Fibroblast of lung (primary cell): ENCODE data around the gene SNAP23. TPM values are rescaled to one million over a fixed set of nuclear protein-coding genes. Genes with fewer than 3 reads are reported as not detected.

Experiments
- DNase-seq, 2 donors: peaks; one replicate each; pipeline versions ENCODE4 v3.0.0 to v3.0.0-alpha.2; 2010; ENCODE audit warnings: low read depth in 2 of 2
- H2AFZ ChIP-seq: 2 replicates; pipeline ENCODE4 v1.5.1; 2012; ENCODE audit warnings: low read length, control low read depth, inconsistent platforms
- H3K27ac ChIP-seq: 2 replicates; pipeline ENCODE4 v1.5.1; 2011; ENCODE audit warnings: low read length, control low read depth; ENCODE audit not compliant: insufficient read depth
- H3K27me3 ChIP-seq: 2 replicates; pipeline ENCODE4 v1.5.1; 2011; ENCODE audit warnings: mild to moderate bottlenecking, low read length; ENCODE audit not compliant: control insufficient read depth, insufficient read depth
- H3K36me3 ChIP-seq: 2 replicates; pipeline ENCODE4 v1.5.1; 2011; ENCODE audit warnings: low read length; ENCODE audit not compliant: control insufficient read depth, insufficient read depth
- H3K4me1 ChIP-seq: 2 replicates; pipeline ENCODE4 v1.5.1; 2011; ENCODE audit warnings: low read length; ENCODE audit not compliant: control insufficient read depth, insufficient read depth; ENCODE audit errors: extremely low read depth
- H3K4me2 ChIP-seq: 2 replicates; pipeline ENCODE4 v1.5.1; 2011; ENCODE audit warnings: low read length, control low read depth; ENCODE audit not compliant: insufficient read depth; ENCODE audit errors: extremely low read depth
- H3K4me3 ChIP-seq, 4 experiments: fragments of 200-600 bp in 1 of 4; sonication (generic) in 1 of 4; replicated peaks in 1 of 4; 2 replicates each; pipeline ENCODE4 v1.5.1; 2011 to 2016; ENCODE audit warnings: low read length in 4 of 4, low read depth in 3 of 4, mild to moderate bottlenecking in 3 of 4, control low read depth in 2 of 4, inconsistent platforms in 1 of 4, mixed read lengths in 1 of 4; ENCODE audit not compliant: insufficient read depth in 1 of 4; ENCODE audit errors: control extremely low read depth in 1 of 4
- H3K79me2 ChIP-seq: 2 replicates; pipeline ENCODE4 v1.5.1; 2012; ENCODE audit warnings: mild to moderate bottlenecking, low read length, inconsistent platforms; ENCODE audit not compliant: control insufficient read depth, insufficient read depth
- H3K9ac ChIP-seq: 2 replicates; pipeline ENCODE4 v1.5.1; 2011; ENCODE audit warnings: mild to moderate bottlenecking, low read length, control low read depth; ENCODE audit not compliant: insufficient read depth
- H3K9me3 ChIP-seq: 2 replicates; pipeline ENCODE4 v1.5.1; 2012; ENCODE audit warnings: low read depth, low read length; ENCODE audit not compliant: control insufficient read depth, insufficient read depth
- H4K20me1 ChIP-seq: 2 replicates; pipeline ENCODE4 v1.5.1; 2011; ENCODE audit warnings: low read length; ENCODE audit not compliant: control insufficient read depth, insufficient read depth; ENCODE audit errors: extremely low read depth
- EZH2 ChIP-seq: IDR thresholded peaks from 2 replicates; pipeline ENCODE4 v1.5.1; 2012; ENCODE audit warnings: low read length, control low read depth, mild to moderate bottlenecking; ENCODE audit errors: missing control alignments
- polyA minus RNA-seq: library from RNA; depleted of rRNA, polyadenylated mRNA; stranded (reverse); fragments of >200 nt; gene quantifications from 2 replicates; pipeline ENCODE4 v1.2.3, GENCODE V29; 2011; ENCODE audit warnings: low replicate concordance
- polyA plus RNA-seq, 2 donors: library from polyadenylated mRNA; depleted of rRNA in 1 of 2; stranded (reverse) in 1 of 2; unstranded in 1 of 2; fragments of >200 nt; gene quantifications; 2 replicates each; pipeline ENCODE4 v1.2.1, GENCODE V29; 2011 to 2012; ENCODE audit warnings: missing spikeins in 1 of 2
- total RNA-seq: library from RNA; depleted of rRNA; stranded (reverse); fragments of >200 nt; gene quantifications from 2 replicates; pipeline ENCODE4 v1.2.1, GENCODE V29; 2014
- TF ChIP-seq, protein P1 (sequence below), 2 donors: IDR thresholded peaks in 1 of 2; conservative IDR thresholded peaks in 1 of 2; 1 replicate in 1 of 2; 2 replicates in 1 of 2; pipeline ENCODE4 v1.5.1; 2011 to 2012; ENCODE audit warnings: low read length in 2 of 2, control low read depth in 1 of 2, inconsistent platforms in 1 of 2, low read depth in 1 of 2, mild to moderate bottlenecking in 1 of 2

Gene SNAP23
- total RNA-seq: 79.1 and 84.6 TPM in 2 replicates
- polyA plus RNA-seq: 56.8 and 80.9 TPM in 2 replicates
- polyA plus RNA-seq (2012): 45.7 and 57.0 TPM in 2 replicates
- 5.9 and 7.2 TPM in 2 replicates for polyA minus RNA-seq

DNA sequence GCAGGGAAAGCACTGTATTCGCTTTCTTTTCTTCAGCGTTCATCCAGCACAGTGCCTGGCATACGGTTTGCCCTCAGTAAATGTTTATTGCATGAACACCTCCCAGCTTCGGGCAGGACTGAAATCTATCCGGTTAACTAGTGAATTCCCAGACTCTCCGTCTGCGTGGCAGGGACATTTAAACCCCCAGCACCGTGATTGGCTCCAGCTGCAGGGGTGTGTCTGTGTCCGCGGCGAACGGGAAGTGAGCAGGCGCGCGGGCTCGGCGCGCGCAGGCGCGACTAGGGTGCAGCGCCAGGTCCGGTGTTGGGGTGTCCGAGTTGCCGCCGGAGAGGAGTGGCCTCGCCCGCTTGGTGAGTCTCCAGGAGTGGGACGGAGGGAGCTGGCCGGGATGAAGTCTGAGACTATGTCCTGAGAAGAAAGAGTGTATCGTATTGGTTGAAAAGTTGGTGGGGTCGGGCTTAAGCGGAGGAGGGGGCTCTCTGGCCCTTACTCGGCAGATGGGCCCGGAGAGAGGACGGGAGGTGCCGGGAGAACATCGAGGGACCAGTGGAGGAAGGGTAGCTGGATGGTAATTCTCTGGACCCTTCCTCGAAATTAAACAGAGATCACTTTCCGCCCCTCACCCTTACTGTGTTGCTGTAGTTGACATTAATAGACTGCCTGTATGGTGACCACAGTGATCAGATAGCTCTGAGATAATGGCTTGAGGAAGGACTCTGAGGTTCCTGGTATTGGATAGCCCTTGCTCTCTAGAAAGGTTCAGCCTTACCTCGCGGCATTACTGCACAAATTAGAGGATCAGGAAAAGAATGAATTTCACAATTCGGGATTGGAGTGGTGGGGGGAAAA lies at the start of gene SNAP23:
Gene SNAP23, plus strand, starts transcription at position 274 of the 852 bp plus-strand sequence. CDS start 16,213 bp downstream, outside the sequence.
- Histone ChIP-seq H3K4me3 (peak within 1 kb of the TSS; percentile 83 to 100 (median 94)), H3K4me1 (peaks cover 13% of the 10 kb centered on the region), H3K9ac (peak within 1 kb of the TSS; percentile 86), H3K27me3 (no peaks in the 10 kb centered on the region), H3K27ac (peak within 1 kb of the TSS; percentile 80), H4K20me1 (no peaks in the 10 kb centered on the region), H3K79me2 (peaks cover 23% of the 10 kb centered on the region), H3K4me2 (peak within 1 kb of the TSS; percentile 91), H3K9me3 (no peaks in the 10 kb centered on the region), H2AFZ (peak within 1 kb of the TSS; percentile 73), H3K36me3 (no peaks in the 10 kb centered on the region)
- peak; percentile 94 to 97 for DNase-seq
- TF ChIP-seq, protein P1, sequence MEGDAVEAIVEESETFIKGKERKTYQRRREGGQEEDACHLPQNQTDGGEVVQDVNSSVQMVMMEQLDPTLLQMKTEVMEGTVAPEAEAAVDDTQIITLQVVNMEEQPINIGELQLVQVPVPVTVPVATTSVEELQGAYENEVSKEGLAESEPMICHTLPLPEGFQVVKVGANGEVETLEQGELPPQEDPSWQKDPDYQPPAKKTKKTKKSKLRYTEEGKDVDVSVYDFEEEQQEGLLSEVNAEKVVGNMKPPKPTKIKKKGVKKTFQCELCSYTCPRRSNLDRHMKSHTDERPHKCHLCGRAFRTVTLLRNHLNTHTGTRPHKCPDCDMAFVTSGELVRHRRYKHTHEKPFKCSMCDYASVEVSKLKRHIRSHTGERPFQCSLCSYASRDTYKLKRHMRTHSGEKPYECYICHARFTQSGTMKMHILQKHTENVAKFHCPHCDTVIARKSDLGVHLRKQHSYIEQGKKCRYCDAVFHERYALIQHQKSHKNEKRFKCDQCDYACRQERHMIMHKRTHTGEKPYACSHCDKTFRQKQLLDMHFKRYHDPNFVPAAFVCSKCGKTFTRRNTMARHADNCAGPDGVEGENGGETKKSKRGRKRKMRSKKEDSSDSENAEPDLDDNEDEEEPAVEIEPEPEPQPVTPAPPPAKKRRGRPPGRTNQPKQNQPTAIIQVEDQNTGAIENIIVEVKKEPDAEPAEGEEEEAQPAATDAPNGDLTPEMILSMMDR (conservative IDR thresholded peaks at IDR 0.05 in 1 of 2, IDR thresholded peaks at IDR 0.05 in 1 of 2; ENCODE audit: low read depth in 1 of 2, low read length in 2 of 2): no peak
- TF ChIP-seq EZH2: no peak

- H3K4me3 ChIP-seq: no peak overlapping the region
- no peaks in the 10 kb centered on the region for H3K79me2 ChIP-seq
- H3K27me3 ChIP-seq: no peaks in the 10 kb centered on the region
- no peak overlapping the region for H2AFZ ChIP-seq
- H3K9ac ChIP-seq: no peak overlapping the region
- TF ChIP-seq, protein P1 (conservative IDR thresholded peaks at IDR 0.05 in 1 of 2, IDR thresholded peaks at IDR 0.05 in 1 of 2; ENCODE audit: low read depth in 1 of 2, low read length in 2 of 2): no peak
- TF ChIP-seq EZH2: no peak
- no peak overlapping the region for H3K27ac ChIP-seq
- H3K36me3 ChIP-seq: peaks cover 11% of the 10 kb centered on the region
- H4K20me1 ChIP-seq: no peaks in the 10 kb centered on the region
- no peaks in the 10 kb centered on the region for H3K9me3 ChIP-seq
- no peak for DNase-seq
- no peak overlapping the region for H3K4me2 ChIP-seq
- no peaks in the 10 kb centered on the region for H3K4me1 ChIP-seq
Observed at GRCh38 chr15:42447599-42447998, 47.8 kb upstream of the SNAP23 start.

- H3K79me2 ChIP-seq: no peaks in the 10 kb centered on the region
- H3K9ac ChIP-seq: no peak overlapping the region
- no peaks in the 10 kb centered on the region for H3K4me1 ChIP-seq
- DNase-seq: no peak
- H3K27ac ChIP-seq: no peak overlapping the region
- H3K4me3 ChIP-seq: no peak overlapping the region
- peaks cover 11% of the 10 kb centered on the region for H3K36me3 ChIP-seq
- H3K27me3 ChIP-seq: no peaks in the 10 kb centered on the region
- H3K4me2 ChIP-seq: no peak overlapping the region
- no peaks in the 10 kb centered on the region for H4K20me1 ChIP-seq
- H3K9me3 ChIP-seq: no peaks in the 10 kb centered on the region
- no peak overlapping the region for H2AFZ ChIP-seq
- TF ChIP-seq, protein P1 (conservative IDR thresholded peaks at IDR 0.05 in 1 of 2, IDR thresholded peaks at IDR 0.05 in 1 of 2; ENCODE audit: low read depth in 1 of 2, low read length in 2 of 2): no peak
- TF ChIP-seq EZH2: no peak
Observed at GRCh38 chr15:42448281-42448680, 47.2 kb upstream of the SNAP23 start.
